ENCODE data around the gene MACROD2.

The MACROD2 gene

GRCh38 chr20:14295238-14295637, 299.9 kb downstream of the MACROD2 start:
- H3K4me3 ChIP-seq (replicated peaks; ENCODE audit: low read depth, low read length) = no peak overlapping the region
- TF ChIP-seq CTCF (IDR thresholded peaks at IDR 0.05; ENCODE audit: low read depth, low read length, missing control alignments) = no peak
- DNase-seq (ENCODE audit: extremely low read depth, low read depth) = no peak

GRCh38 chr20:14295770-14296309, 300.5 kb downstream of the MACROD2 start:
- TF ChIP-seq CTCF (IDR thresholded peaks at IDR 0.05; ENCODE audit: low read depth, low read length, missing control alignments) = no peak

DNA sequence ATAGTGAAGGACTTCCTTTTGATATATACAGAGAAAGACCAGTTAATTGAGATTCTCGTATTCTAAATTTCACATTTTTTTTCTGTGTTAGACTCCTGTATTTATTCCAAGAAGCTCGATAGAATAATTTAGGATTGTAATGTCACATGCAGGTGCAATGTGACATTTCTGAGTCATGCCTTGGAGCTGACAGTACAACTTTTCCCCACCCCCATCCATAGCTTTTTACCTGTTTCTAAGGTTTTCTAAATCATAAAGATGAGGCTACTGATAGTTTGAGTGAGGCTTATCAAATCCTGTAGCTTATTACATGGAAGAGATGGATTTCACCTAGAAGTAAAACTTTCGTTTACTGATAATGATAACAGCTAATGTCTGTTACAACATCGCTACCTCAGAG, 304.5 kb downstream of the MACROD2 start:
- no peak overlapping the region for H3K4me3 ChIP-seq (replicated peaks; ENCODE audit: low read depth, low read length)
- no peak for TF ChIP-seq CTCF (IDR thresholded peaks at IDR 0.05; ENCODE audit: low read depth, low read length, missing control alignments)
- no peak for DNase-seq (ENCODE audit: extremely low read depth, low read depth)

More at GRCh38 chr20:14295770-14296309, 300.5 kb downstream of the MACROD2 start:
- no peak for DNase-seq (ENCODE audit: extremely low read depth, low read depth)
- H3K4me3 ChIP-seq (replicated peaks; ENCODE audit: low read depth, low read length) = no peak overlapping the region

DNA sequence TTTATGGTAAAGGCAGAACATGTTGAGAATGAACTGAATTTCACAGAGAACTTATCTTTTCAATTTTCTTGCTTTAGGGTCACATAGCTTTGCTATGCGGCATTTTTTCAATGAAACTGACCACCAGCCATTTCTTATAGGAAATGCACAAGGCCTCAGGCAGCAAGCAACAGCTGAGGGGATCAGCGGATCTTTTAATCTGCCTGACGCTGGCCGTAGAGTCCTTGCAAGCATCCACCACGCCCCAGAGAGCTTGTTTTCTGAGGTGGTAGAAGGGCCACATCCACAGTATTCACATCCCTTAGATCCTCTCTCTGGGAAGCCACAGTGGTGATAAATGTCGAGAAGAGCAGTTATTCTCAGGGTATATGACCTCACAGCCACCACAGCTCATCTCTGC, 307.8 kb downstream of the MACROD2 start:
- no peak for TF ChIP-seq CTCF (IDR thresholded peaks at IDR 0.05; ENCODE audit: low read depth, low read length, missing control alignments)
- DNase-seq (ENCODE audit: extremely low read depth, low read depth) = no peak
- H3K4me3 ChIP-seq (replicated peaks; ENCODE audit: low read depth, low read length) = no peak overlapping the region

- no peak for TF ChIP-seq CTCF (IDR thresholded peaks at IDR 0.05; ENCODE audit: low read depth, low read length, missing control alignments)
These were observed 308.3 kb downstream of the MACROD2 start for GRCh38 chr20:14303651-14304050.

DNA sequence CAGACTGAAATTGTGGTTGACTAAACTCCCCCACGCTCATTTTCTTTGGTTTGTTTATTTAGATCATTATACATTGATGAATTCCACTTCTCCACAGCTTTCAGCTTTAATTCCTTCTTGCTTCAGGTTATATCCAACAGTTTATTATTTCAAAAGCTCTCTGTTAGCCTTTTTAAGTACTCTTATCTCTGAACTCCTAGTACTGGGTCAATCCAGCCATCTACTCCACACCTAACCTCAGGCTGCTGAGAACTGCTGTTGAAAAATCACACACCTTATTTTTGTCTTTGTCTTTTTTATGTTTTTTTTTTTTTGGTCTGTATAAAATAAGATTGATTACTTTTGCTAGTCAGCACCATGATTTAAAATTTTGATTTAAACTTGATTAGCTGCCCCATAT, 309.2 kb downstream of the MACROD2 start:
- no peak for TF ChIP-seq CTCF (IDR thresholded peaks at IDR 0.05; ENCODE audit: low read depth, low read length, missing control alignments)
- DNase-seq (ENCODE audit: extremely low read depth, low read depth) = no peak
- H3K4me3 ChIP-seq (replicated peaks; ENCODE audit: low read depth, low read length) = no peak overlapping the region

More at GRCh38 chr20:14303651-14304050, 308.3 kb downstream of the MACROD2 start:
- H3K4me3 ChIP-seq (replicated peaks; ENCODE audit: low read depth, low read length) = no peak overlapping the region
- no peak for DNase-seq (ENCODE audit: extremely low read depth, low read depth)

DNA sequence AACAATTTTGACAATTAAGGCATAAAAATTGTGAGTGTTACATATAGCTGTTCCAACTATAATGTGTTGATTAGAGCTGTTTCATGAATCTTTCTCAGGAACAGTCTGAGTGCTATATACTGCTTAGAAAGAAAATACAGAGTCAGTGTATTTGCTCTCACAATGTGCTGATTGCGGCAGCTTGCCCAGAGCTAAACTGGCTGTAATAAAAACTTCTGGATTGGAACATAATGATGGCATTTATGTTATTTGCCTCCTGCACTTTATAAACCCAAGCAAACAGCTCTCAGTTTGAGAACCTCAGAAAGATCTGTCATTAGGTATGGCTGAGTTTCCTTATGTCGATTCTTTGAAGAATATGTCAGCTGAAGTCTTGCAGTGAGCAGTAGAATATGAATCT, 312.6 kb downstream of the MACROD2 start:
- TF ChIP-seq CTCF (IDR thresholded peaks at IDR 0.05; ENCODE audit: low read depth, low read length, missing control alignments) = no peak
- no peak for DNase-seq (ENCODE audit: extremely low read depth, low read depth)
- H3K4me3 ChIP-seq (replicated peaks; ENCODE audit: low read depth, low read length) = no peak overlapping the region

Data from HFF-Myc (cell line).